GM12892 (cell line): ENCODE data around the gene SPECC1.

Experiments used
- POLR2A ChIP-seq: IDR thresholded peaks from 2 replicates; pipeline ENCODE4 v1.6.1; 2011; ENCODE audit warnings: low read depth, low read length, control low read depth
- POLR2AphosphoS5 ChIP-seq: IDR thresholded peaks from 2 replicates; pipeline ENCODE4 v1.6.1; 2011; ENCODE audit warnings: low read depth, low read length, control low read depth
- TAF1 ChIP-seq: IDR thresholded peaks from 2 replicates; pipeline ENCODE4 v1.6.1; 2011; ENCODE audit warnings: low read depth, mild to moderate bottlenecking, control low read depth, low read length, borderline replicate concordance

DNA sequence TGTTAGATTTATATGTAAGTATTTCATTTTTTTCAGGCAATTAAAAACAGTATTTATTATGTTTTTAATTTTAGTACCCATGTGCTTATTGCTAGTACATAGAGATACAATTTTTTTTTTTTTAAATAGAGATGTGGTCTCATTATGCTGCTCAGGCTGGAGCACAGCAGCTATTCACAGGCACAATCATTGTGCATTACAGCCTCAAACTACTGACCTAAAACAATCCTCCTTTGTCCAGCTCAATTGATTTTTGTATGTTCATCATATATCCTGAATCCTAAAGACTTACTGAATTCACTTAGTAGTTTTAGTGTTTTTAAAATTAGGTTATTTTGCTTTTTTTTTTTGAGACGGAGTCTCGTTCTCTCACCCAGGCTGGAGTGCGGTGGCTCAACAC lies 26.3 kb downstream of the SPECC1 start:
- TF ChIP-seq POLR2A (no peak), TAF1 (no peak), POLR2AphosphoS5 (no peak)
